Endothelial cell of umbilical vein (primary cell): Measurements from ENCODE around the gene NRG3. TPM values are rescaled to one million over a fixed set of nuclear protein-coding genes. Genes with fewer than 3 reads are reported as not detected.

Experiments used
- BruUV-seq: library from RNA; stranded (reverse); fragments of 400-500 nt; replicated peaks from 2 replicates; lab custom pipeline; 2021; lab: Mats Ljungman, UMichigan
- CTCF ChIA-PET: fragments of 300-600, 350-600 bp; sonication (Branson Sonifier 250); formaldehyde crosslinking; loops from one replicate; lab custom pipeline; 2021; ENCODE audit warnings: antibody characterized with exemption, inconsistent platforms; lab: Charles Lee
- POLR2A ChIA-PET: fragments of 300-600, 350-600 bp; sonication (Branson Sonifier 250); formaldehyde crosslinking; loops from one replicate; lab custom pipeline; 2021; ENCODE audit warnings: antibody characterized with exemption, inconsistent platforms; lab: Charles Lee
- DNase-seq: peaks from one replicate; pipeline ENCODE4 v3.0.0-alpha.2; 2011; ENCODE audit warnings: low read depth, low spot score
- FAIRE-seq: peaks from 2 replicates; lab custom pipeline; 2011; peaks lifted over from hg19 to GRCh38; lab: Jason Lieb, UNC
- H2AFZ ChIP-seq: 2 replicates; pipeline ENCODE4 v1.6.0; 2012; ENCODE audit warnings: low read depth, low read length, control low read depth, inconsistent platforms
- H3K27ac ChIP-seq: 2 replicates; pipeline ENCODE4 v1.5.1; 2011; ENCODE audit warnings: low read depth, mild to moderate bottlenecking, control low read depth, low read length, moderate library complexity; ENCODE audit not compliant: insufficient read depth
- H3K27me3 ChIP-seq, 2 experiments: 2 replicates each; pipeline versions ENCODE4 v1.6.0 to v1.6.1; 2011; ENCODE audit warnings: low read length in 2 of 2, mixed read lengths in 1 of 2; ENCODE audit not compliant: control insufficient read depth in 2 of 2, insufficient read depth in 2 of 2
- H3K36me3 ChIP-seq, 2 experiments: 2 replicates in 1 of 2; 3 replicates in 1 of 2; pipeline ENCODE4 v1.5.1; 2011; ENCODE audit warnings: low read length in 2 of 2, mild to moderate bottlenecking in 1 of 2, moderate library complexity in 1 of 2; ENCODE audit not compliant: control insufficient read depth in 2 of 2, insufficient read depth in 2 of 2; ENCODE audit errors: extremely low read depth in 1 of 2
- H3K4me1 ChIP-seq: 3 replicates; pipeline ENCODE4 v1.5.1; 2011; ENCODE audit warnings: mild to moderate bottlenecking, low read length; ENCODE audit not compliant: control insufficient read depth, insufficient read depth; ENCODE audit errors: extremely low read depth
- H3K4me2 ChIP-seq: 2 replicates; pipeline ENCODE4 v1.6.1; 2011; ENCODE audit warnings: low read length, control low read depth, mixed read lengths; ENCODE audit not compliant: insufficient read depth
- H3K4me3 ChIP-seq, 3 experiments: fragments of 200-600 bp in 1 of 3; sonication (generic), shearing (Covaris generic) in 1 of 3; replicated peaks in 1 of 3; 2 replicates each; pipeline ENCODE4 v1.5.1; 2011 to 2016; ENCODE audit warnings: control low read depth in 3 of 3, low read length in 3 of 3, mild to moderate bottlenecking in 2 of 3, inconsistent platforms in 1 of 3, low read depth in 1 of 3, moderate library complexity in 1 of 3; ENCODE audit not compliant: insufficient read depth in 1 of 3
- H3K79me2 ChIP-seq: 2 replicates; pipeline ENCODE4 v1.6.0; 2012; ENCODE audit warnings: low read length, inconsistent platforms; ENCODE audit not compliant: control insufficient read depth, insufficient read depth
- H3K9ac ChIP-seq: replicated peaks from 2 replicates; pipeline ENCODE3; 2011; ENCODE audit warnings: low read length, control low read depth; ENCODE audit not compliant: insufficient read depth; ENCODE audit errors: extremely low read depth
- H3K9me1 ChIP-seq: replicated peaks from 3 replicates; pipeline ENCODE4 v1.6.0; 2011; ENCODE audit warnings: mild to moderate bottlenecking, low read length; ENCODE audit not compliant: control insufficient read depth, insufficient read depth; ENCODE audit errors: extremely low read depth
- H3K9me3 ChIP-seq: replicated peaks from 2 replicates; pipeline ENCODE4 v1.5.1; 2012; ENCODE audit warnings: low read length, inconsistent platforms; ENCODE audit not compliant: control insufficient read depth, insufficient read depth
- H4K20me1 ChIP-seq: replicated peaks from 2 replicates; pipeline ENCODE3; 2011; ENCODE audit warnings: mild to moderate bottlenecking, low read length; ENCODE audit not compliant: control insufficient read depth, insufficient read depth; ENCODE audit errors: extremely low read depth
- CTCF ChIP-seq, 2 donors: IDR thresholded peaks; 1 replicate in 1 of 2; 2 replicates in 1 of 2; pipeline ENCODE4 v1.5.1; 2011; ENCODE audit warnings: low read length in 2 of 2, mild to moderate bottlenecking in 2 of 2, moderate library complexity in 2 of 2, control low read depth in 1 of 2, inconsistent platforms in 1 of 2, low read depth in 1 of 2; ENCODE audit not compliant: insufficient read depth in 1 of 2; ENCODE audit errors: extremely low read depth in 1 of 2
- EZH2 ChIP-seq: IDR thresholded peaks from 2 replicates; pipeline ENCODE4 v1.6.1; 2012; ENCODE audit warnings: borderline replicate concordance, low read depth, mild to moderate bottlenecking, moderate library complexity, low read length, inconsistent platforms; ENCODE audit not compliant: severe bottlenecking
- FOS ChIP-seq: IDR thresholded peaks from 2 replicates; pipeline ENCODE4 v1.6.1; 2011; ENCODE audit warnings: mild to moderate bottlenecking, low read length, moderate library complexity, borderline replicate concordance; ENCODE audit not compliant: insufficient read depth
- GATA2 ChIP-seq: IDR thresholded peaks from 2 replicates; pipeline ENCODE4 v1.7.0; 2011; ENCODE audit warnings: low read depth, mild to moderate bottlenecking, moderate library complexity, mixed read lengths, low read length; ENCODE audit not compliant: insufficient read length, insufficient read depth
- JUN ChIP-seq: IDR thresholded peaks from 2 replicates; pipeline ENCODE4 v1.6.1; 2011; ENCODE audit warnings: borderline replicate concordance, low read depth; ENCODE audit not compliant: insufficient read length, insufficient read depth
- MAX ChIP-seq: IDR thresholded peaks from 2 replicates; pipeline ENCODE4 v1.6.1; 2011; ENCODE audit not compliant: insufficient read depth, insufficient read length
- MYC ChIP-seq: IDR thresholded peaks from one replicate; pipeline ENCODE4 v1.6.1; 2011; ENCODE audit warnings: mild to moderate bottlenecking, low read depth, low read length
- POLR2A ChIP-seq: IDR thresholded peaks from 2 replicates; pipeline ENCODE4 v1.6.1; 2012; ENCODE audit warnings: low read depth, mild to moderate bottlenecking, control low read depth, low read length
- POLR2AphosphoS5 ChIP-seq: IDR thresholded peaks from 2 replicates; pipeline ENCODE4 v1.6.1; 2012; ENCODE audit warnings: low read depth, mild to moderate bottlenecking, control low read depth, low read length, moderate library complexity; ENCODE audit not compliant: insufficient read depth
- dilution Hi-C: fragments of 300-500 bp; cut with MboI; formaldehyde crosslinking; loops from one replicate; pipeline ENCODE4 v1.15.0; 2019; ENCODE audit warnings: low sequenced_read_pairs; ENCODE audit not compliant: extremely low pct_ligation_motif_present
- intact Hi-C: fragments of 100-400 bp; cut with micrococcal nuclease; formaldehyde crosslinking; loops from one replicate; pipeline ENCODE4 v1.10.0; 2022
- polyA plus RNA-seq, 4 experiments: library from polyadenylated mRNA; depleted of rRNA in 3 of 4; stranded (reverse) in 3 of 4; unstranded in 1 of 4; fragments of >200 nt; gene quantifications; 2 replicates each; pipeline versions ENCODE4 v1.2.1 to v1.2.3, GENCODE V29; 2011 to 2012; ENCODE audit warnings: missing spikeins in 1 of 4
- total RNA-seq: library from RNA; stranded (reverse); gene quantifications from 2 replicates; pipeline ENCODE4 v1.2.3, GENCODE V29; 2021

NRG3 gene
- total and polyA plus RNA-seq, 2 donors (not counting 3 experiments of a cell fraction or from before 2014, with no cell fraction given): 1.9 to 3.9 TPM

- ChIA-PET CTCF (no interaction called here), POLR2A (no interaction called here)
- no peak for FAIRE-seq
- no peak for DNase-seq
- Histone ChIP-seq H3K9me1 (no peaks in the 10 kb centered on the region), H3K27ac (no peak overlapping the region), H3K4me1 (no peaks in the 10 kb centered on the region), H3K36me3 (no peaks in the 10 kb centered on the region), H3K4me3 (no peak overlapping the region), H3K4me2 (no peak overlapping the region), H3K9ac (no peak overlapping the region), H4K20me1 (no peaks in the 10 kb centered on the region), H2AFZ (no peak overlapping the region), H3K27me3 (no peaks in the 10 kb centered on the region), H3K9me3 (no peaks in the 10 kb centered on the region), H3K79me2 (no peaks in the 10 kb centered on the region)
- dilution Hi-C loops: no loop called here
- no TSS peak for BruUV-seq
- intact Hi-C loops: no loop called here
- no peak for TF ChIP-seq MAX
- no peak for TF ChIP-seq CTCF (IDR thresholded peaks at IDR 0.05; ENCODE audit: extremely low read depth in 1 of 2, insufficient read depth in 1 of 2, low read depth in 1 of 2, low read length in 2 of 2)
- TF ChIP-seq POLR2A: no peak
These were observed 563.3 kb downstream of the NRG3 start for GRCh38 chr10:82438277-82438676.

- BruUV-seq: no TSS peak
- Histone ChIP-seq H3K9me1 (no peaks in the 10 kb centered on the region), H2AFZ (no peak overlapping the region), H3K4me2 (no peak overlapping the region), H3K4me1 (no peaks in the 10 kb centered on the region), H3K27me3 (no peaks in the 10 kb centered on the region), H3K9me3 (no peaks in the 10 kb centered on the region), H4K20me1 (no peaks in the 10 kb centered on the region), H3K4me3 (no peak overlapping the region), H3K79me2 (no peaks in the 10 kb centered on the region), H3K36me3 (no peaks in the 10 kb centered on the region), H3K9ac (no peak overlapping the region), H3K27ac (no peak overlapping the region)
- intact Hi-C loops (no loop called here), dilution Hi-C loops (no loop called here)
- TF ChIP-seq CTCF (IDR thresholded peaks at IDR 0.05; ENCODE audit: extremely low read depth in 1 of 2, insufficient read depth in 1 of 2, low read depth in 1 of 2, low read length in 2 of 2): no peak
- TF ChIP-seq MAX: no peak
- TF ChIP-seq GATA2: no peak
- no peak for TF ChIP-seq MYC
- TF ChIP-seq POLR2A: no peak
- no peak for TF ChIP-seq EZH2
- TF ChIP-seq POLR2AphosphoS5: no peak
- TF ChIP-seq JUN: no peak
- no peak for TF ChIP-seq FOS
- ChIA-PET CTCF (no interaction called here), POLR2A (no interaction called here)
- FAIRE-seq (no peak), DNase-seq (no peak)
These were observed 565.8 kb downstream of the NRG3 start for GRCh38 chr10:82440775-82441174.
